Peyer's patch (tissue), 4 donors: Measurements from ENCODE around the gene LILRB2.
"Not testable (repeated sequence)": the region's sequence is repeated elsewhere in the genome, so short reads cannot be mapped to it uniquely, and the experiment has no call there.

Experiments used
- POLR2A ChIP-seq, 2 donors: fragments of 450-650 bp; IDR thresholded peaks; one replicate each; pipeline ENCODE4 v1.5.1; 2017; ENCODE audit warnings: antibody characterized with exemption in 2 of 2, mild to moderate bottlenecking in 2 of 2, moderate library complexity in 2 of 2
- TF ChIP-seq, protein P1 (sequence below), 6 experiments: fragments of 450-650 bp in 4 of 6; fragments of 200-600 bp in 2 of 6; sonication (generic) in 1 of 6; IDR thresholded peaks; one replicate each; pipeline ENCODE4 v1.5.1; 2017 to 2019; ENCODE audit warnings: antibody characterized with exemption in 6 of 6, mild to moderate bottlenecking in 3 of 6, moderate library complexity in 1 of 6

DNA sequence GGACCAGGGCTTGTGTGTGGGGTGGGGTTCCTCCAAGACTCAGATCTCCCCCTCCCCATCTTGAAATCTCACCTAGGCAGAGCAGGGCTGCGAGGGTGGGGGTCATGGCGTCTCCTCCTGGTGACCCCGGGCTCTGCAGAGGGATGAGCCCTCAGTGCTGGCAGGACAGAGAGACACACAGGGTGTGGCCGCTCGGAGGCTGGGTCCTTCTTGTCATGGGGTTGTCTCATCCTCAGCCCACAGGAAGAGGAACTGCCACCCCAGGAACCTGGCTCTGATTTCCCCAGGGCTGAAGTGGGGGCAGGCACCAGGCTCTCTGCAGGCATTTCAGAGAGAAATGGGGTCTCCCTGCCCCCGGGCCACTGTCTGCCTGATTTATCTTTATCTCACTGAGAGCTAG, 38.3 kb downstream of the LILRB2 start, which contains the start of gene LILRA6:
- TF ChIP-seq, protein P1, sequence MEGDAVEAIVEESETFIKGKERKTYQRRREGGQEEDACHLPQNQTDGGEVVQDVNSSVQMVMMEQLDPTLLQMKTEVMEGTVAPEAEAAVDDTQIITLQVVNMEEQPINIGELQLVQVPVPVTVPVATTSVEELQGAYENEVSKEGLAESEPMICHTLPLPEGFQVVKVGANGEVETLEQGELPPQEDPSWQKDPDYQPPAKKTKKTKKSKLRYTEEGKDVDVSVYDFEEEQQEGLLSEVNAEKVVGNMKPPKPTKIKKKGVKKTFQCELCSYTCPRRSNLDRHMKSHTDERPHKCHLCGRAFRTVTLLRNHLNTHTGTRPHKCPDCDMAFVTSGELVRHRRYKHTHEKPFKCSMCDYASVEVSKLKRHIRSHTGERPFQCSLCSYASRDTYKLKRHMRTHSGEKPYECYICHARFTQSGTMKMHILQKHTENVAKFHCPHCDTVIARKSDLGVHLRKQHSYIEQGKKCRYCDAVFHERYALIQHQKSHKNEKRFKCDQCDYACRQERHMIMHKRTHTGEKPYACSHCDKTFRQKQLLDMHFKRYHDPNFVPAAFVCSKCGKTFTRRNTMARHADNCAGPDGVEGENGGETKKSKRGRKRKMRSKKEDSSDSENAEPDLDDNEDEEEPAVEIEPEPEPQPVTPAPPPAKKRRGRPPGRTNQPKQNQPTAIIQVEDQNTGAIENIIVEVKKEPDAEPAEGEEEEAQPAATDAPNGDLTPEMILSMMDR (IDR thresholded peaks at IDR 0.05), result not testable (repeated sequence)
- not testable (repeated sequence) for TF ChIP-seq POLR2A (IDR thresholded peaks at IDR 0.05)
